ENCODE results near the gene PCDHGB2. TPM values are rescaled to one million over a fixed set of nuclear protein-coding genes. Genes with fewer than 3 reads are reported as not detected.
"Not testable (repeated sequence)": the region's sequence is repeated elsewhere in the genome, so short reads cannot be mapped to it uniquely, and the experiment has no call there.

PCDHGB2 gene
- total and polyA plus RNA-seq, 2 experiments from 2014 or later: 1.0 to 3.0 TPM

GRCh38 chr5:141374627-141375026 lies 14.8 kb downstream of the PCDHGB2 start:
- TF ChIP-seq CTCF (IDR thresholded peaks at IDR 0.05; ENCODE audit: low read depth, low read length): no peak
- H3K27me3 ChIP-seq: no peaks in the 10 kb centered on the region
- H3K9me3 ChIP-seq (ENCODE audit: low read depth): no peaks in the 10 kb centered on the region
- no peaks in the 10 kb centered on the region for H3K36me3 ChIP-seq
- H3K4me3 ChIP-seq: no peak overlapping the region
- H3K4me1 ChIP-seq (ENCODE audit: low read depth): no peaks in the 10 kb centered on the region
- DNase-seq (ENCODE audit: low read depth in 1 of 2, low spot score in 1 of 2): no peak
- no peak overlapping the region for H3K27ac ChIP-seq

- H3K27ac ChIP-seq; H3K4me3 ChIP-seq; DNase-seq (ENCODE audit: low read depth in 1 of 2, low spot score in 1 of 2); H3K4me1 ChIP-seq (ENCODE audit: low read depth); H3K27me3 ChIP-seq; H3K36me3 ChIP-seq; H3K9me3 ChIP-seq (ENCODE audit: low read depth): not testable (repeated sequence)
These were observed 15.8 kb downstream of the PCDHGB2 start for GRCh38 chr5:141375444-141376155.

GRCh38 chr5:141382469-141383294 lies 22.9 kb downstream of the PCDHGB2 start, which contains the start of gene PCDHGA7:
PCDHGA7 (plus strand) TSS chr5:141382742; CDS start chr5:141382900, 158 bp downstream.
- H3K27me3 ChIP-seq: no peaks in the 10 kb centered on the region
- no peak within 1 kb of the TSS for H3K4me3 ChIP-seq
- peak in 1 of 2 donors; percentile 38 for DNase-seq (ENCODE audit: low read depth in 1 of 2, low spot score in 1 of 2)
- H3K27ac ChIP-seq: no peak within 1 kb of the TSS
- no peaks in the 10 kb centered on the region for H3K9me3 ChIP-seq (ENCODE audit: low read depth)
- H3K4me1 ChIP-seq (ENCODE audit: low read depth): no peaks in the 10 kb centered on the region
- TF ChIP-seq CTCF (IDR thresholded peaks at IDR 0.05; ENCODE audit: low read depth, low read length): peak; percentile 33
- no peaks in the 10 kb centered on the region for H3K36me3 ChIP-seq

GRCh38 chr5:141383345-141383744 lies 23.6 kb downstream of the PCDHGB2 start:
- H3K36me3 ChIP-seq: no peaks in the 10 kb centered on the region
- no peak for DNase-seq (ENCODE audit: low read depth in 1 of 2, low spot score in 1 of 2)
- H3K9me3 ChIP-seq (ENCODE audit: low read depth): no peaks in the 10 kb centered on the region
- H3K27me3 ChIP-seq: no peaks in the 10 kb centered on the region
- TF ChIP-seq CTCF (IDR thresholded peaks at IDR 0.05; ENCODE audit: low read depth, low read length): no peak
- no peaks in the 10 kb centered on the region for H3K4me1 ChIP-seq (ENCODE audit: low read depth)
- H3K4me3 ChIP-seq: no peak overlapping the region
- no peak overlapping the region for H3K27ac ChIP-seq

- no peaks in the 10 kb centered on the region for H3K36me3 ChIP-seq
- no peak overlapping the region for H3K4me3 ChIP-seq
- no peaks in the 10 kb centered on the region for H3K9me3 ChIP-seq (ENCODE audit: low read depth)
- no peak for TF ChIP-seq CTCF (IDR thresholded peaks at IDR 0.05; ENCODE audit: low read depth, low read length)
- DNase-seq (ENCODE audit: low read depth in 1 of 2, low spot score in 1 of 2): no peak
- no peak overlapping the region for H3K27ac ChIP-seq
- H3K27me3 ChIP-seq: no peaks in the 10 kb centered on the region
- no peaks in the 10 kb centered on the region for H3K4me1 ChIP-seq (ENCODE audit: low read depth)
These were observed 24.9 kb downstream of the PCDHGB2 start for GRCh38 chr5:141384471-141385267.

All from cardiac muscle cell (in vitro differentiated cells and primary cell).